ENCODE data around the gene H1-8.
"Not testable (repeated sequence)": the region's sequence is repeated elsewhere in the genome, so short reads cannot be mapped to it uniquely, and the experiment has no call there.

H1-8 gene

GRCh38 chr3:129515108-129515820 is 27.7 kb upstream of the H1-8 start:
- DNase-seq, result not testable (repeated sequence)

DNA sequence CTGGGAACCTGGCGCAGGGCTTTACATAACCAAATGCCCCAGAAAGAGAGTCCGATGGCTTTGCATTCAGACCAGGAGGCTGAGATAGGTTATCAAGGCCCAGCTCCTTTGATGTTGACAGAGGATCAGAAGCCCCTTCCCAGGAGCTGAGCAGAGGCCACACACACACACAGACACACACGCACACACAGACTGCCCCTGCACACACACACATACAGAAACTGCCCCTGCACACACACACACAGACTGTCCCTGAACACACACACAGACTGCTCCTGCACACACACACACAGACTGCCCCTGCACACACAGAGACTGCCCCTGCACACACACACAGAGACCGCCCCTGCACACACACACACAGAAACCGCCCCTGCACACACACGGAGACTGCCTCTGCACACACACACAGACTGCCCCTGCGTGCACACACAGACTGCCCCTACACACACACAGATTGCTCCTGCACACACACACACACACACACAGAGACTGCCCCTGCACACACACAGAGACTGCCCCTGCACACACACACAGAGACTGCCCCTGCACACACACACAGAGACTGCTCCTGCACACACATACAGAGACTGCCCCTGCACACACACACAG is 27.0 kb upstream of the H1-8 start:
- DNase-seq, result not testable (repeated sequence)

- no peak for DNase-seq
These were observed 25.5 kb upstream of the H1-8 start for GRCh38 chr3:129517516-129517915.

DNA sequence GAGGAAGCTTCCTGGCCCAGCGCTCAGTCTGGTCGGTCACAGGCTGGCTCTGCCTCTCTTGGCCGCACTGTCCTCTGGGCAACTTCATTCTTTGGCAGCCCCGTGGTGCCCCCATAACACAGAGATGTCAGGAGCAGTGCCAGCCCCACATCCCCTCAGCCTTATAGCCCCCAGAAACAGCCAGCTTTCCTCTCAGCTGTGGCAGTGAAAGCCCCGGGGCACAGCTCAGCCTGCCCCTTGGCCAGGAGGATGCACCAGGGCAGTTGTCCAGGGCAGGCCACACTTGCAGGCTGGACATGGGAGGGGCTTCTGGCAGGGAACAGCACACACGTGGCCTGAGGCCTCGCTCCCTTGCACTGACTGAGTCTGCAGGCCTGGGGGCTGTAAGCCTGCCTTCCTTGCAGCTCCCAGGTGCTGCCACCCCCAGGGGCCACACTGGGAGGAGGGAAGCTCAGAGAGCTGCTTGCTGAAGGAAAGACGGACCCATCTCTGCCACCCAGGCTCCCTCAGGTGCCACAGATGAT is 24.9 kb upstream of the H1-8 start:
- DNase-seq, result no peak

DNA sequence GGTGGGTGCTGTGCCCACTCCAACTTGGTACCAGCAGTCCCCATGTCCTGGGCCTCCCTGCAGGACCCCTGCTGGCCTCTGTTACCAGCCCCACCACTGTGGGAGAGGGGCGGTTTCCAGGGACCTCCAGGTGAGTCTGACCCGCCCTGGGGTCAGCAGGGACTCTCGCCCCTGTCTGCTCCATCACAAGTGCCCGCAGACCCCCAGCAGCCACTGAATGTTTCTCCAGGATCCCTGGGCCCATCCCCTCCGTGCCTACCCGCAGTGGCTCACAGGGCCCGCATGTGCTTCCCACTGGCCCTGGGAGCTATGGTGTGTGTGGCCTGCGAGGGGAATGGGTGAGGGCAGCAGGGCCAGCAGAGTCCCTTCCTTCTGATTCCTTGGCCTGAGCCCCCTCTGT is 24.4 kb upstream of the H1-8 start:
- DNase-seq, result no peak

DNA sequence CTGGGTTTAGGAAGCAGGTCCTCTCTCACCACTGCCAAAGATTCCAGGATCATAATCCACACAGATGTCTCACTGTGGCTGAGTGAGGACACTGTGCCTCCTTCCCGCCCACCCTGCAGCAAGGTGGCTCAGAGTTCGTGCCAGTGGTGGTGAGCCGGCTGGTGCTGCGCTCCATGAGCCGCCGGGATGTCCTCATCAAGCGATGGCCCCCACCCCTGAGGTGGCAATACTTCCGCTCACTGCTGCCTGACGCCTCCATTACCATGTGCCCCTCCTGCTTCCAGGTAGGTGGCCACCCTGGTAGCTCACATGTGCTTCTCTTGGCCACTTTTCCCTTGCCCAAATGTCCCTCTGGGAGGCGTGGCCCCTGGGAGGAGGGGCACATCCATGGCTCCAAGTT is 23.5 kb upstream of the H1-8 start:
- no peak for DNase-seq

GRCh38 chr3:129519896-129520715 is 22.9 kb upstream of the H1-8 start:
- DNase-seq, result no peak

GRCh38 chr3:129520960-129521359 is 22.0 kb upstream of the H1-8 start:
- no peak for DNase-seq

GRCh38 chr3:129521611-129522010 is 21.4 kb upstream of the H1-8 start:
- DNase-seq, result no peak

DNA sequence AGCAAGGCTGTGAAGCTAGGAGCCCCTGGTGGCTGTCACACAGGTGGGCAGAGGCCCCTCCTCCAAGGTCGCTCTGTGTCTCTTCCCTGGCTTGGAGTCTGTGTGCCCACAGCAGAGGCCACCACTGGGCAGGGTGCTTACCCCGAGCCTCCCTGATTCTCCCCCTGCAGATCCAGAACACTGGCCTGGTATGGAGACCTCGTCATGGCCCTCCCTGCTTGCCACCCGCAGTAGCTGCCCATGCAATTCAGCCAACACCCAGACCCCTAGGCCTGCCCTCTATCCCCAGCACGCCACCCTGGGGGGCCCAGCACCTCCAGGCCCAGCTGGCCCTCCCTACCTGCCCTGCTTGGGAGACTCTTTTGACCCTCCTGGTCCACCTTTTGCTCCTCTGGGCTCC is 20.0 kb upstream of the H1-8 start:
- no peak for DNase-seq

- no peak for DNase-seq
These were observed 18.9 kb upstream of the H1-8 start for GRCh38 chr3:129524081-129524480.

DNA sequence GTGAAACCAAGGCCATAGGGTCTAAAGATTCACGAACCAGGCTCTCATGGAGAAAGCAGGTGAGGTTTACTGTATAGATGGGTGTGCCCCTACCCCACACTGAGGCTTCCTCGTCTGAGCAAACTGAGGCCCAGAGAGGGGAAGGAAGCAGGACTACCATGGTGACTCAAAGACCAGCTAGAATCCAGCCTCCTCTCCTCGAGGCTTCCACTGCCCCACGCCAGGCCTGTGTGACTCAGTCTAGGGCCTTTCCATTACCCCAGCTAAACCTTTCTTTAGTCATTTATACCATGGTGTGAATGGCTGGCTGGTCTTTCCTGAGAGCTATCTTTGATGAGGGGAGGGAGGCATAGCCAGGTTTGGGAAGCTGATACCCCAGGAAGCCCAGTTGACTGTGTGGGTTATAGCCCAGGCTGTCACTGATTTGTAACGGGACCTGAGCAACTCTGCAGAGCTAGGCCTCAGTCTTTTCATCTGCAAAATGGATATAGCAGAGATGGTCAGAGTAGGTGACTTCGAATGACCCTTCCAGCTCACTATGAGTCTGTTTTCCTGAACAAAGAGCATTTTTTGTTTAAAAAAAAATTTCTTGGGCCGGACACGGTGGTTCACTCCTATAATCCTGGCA is 17.5 kb upstream of the H1-8 start:
- DNase-seq, result no peak

GRCh38 chr3:129526121-129526900 is 16.7 kb upstream of the H1-8 start:
- no peak for DNase-seq

DNA sequence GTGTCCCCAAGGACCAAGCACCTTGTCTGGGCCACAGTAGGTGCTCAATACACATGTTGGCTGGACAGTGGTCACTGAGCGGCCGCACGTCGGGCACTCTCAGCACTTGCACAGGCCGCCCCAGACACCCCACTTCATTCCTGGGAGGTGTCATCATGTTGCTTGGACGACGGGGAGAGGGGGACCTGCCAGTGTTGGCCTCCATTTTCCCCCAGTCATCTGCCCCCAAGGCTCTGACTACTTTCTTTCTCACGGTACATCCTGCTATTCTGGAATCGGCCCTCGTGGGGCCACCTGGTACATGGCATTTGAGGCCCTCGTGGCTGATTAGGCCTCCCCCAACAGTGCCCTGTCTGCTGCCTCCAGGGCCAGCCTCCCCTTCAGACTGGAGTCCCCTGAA is 15.7 kb upstream of the H1-8 start:
- no peak for DNase-seq

- no peak for DNase-seq
These were observed 14.3 kb upstream of the H1-8 start, which contains the start of gene RHO for GRCh38 chr3:129528589-129529100. RHO (plus strand) TSS chr3:129528639; CDS start chr3:129528734, 95 bp downstream.

DNA sequence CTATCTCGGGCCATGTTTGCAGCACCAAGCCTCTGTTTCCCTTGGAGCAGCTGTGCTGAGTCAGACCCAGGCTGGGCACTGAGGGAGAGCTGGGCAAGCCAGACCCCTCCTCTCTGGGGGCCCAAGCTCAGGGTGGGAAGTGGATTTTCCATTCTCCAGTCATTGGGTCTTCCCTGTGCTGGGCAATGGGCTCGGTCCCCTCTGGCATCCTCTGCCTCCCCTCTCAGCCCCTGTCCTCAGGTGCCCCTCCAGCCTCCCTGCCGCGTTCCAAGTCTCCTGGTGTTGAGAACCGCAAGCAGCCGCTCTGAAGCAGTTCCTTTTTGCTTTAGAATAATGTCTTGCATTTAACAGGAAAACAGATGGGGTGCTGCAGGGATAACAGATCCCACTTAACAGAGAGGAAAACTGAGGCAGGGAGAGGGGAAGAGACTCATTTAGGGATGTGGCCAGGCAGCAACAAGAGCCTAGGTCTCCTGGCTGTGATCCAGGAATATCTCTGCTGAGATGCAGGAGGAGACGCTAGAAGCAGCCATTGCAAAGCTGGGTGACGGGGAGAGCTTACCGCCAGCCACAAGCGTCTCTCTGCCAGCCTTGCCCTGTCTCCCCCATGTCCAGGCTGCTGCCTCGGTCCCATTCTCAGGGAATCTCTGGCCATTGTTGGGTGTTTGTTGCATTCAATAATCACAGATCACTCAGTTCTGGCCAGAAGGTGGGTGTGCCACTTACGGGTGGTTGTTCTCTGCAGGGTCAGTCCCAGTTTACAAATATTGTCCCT is 13.4 kb upstream of the H1-8 start:
- no peak for DNase-seq

DNA sequence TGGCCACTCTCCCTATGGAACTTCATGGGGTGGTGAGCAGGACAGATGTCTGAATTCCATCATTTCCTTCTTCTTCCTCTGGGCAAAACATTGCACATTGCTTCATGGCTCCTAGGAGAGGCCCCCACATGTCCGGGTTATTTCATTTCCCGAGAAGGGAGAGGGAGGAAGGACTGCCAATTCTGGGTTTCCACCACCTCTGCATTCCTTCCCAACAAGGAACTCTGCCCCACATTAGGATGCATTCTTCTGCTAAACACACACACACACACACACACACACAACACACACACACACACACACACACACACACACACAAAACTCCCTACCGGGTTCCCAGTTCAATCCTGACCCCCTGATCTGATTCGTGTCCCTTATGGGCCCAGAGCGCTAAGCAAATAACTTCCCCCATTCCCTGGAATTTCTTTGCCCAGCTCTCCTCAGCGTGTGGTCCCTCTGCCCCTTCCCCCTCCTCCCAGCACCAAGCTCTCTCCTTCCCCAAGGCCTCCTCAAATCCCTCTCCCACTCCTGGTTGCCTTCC is 12.7 kb upstream of the H1-8 start:
- DNase-seq, result no peak

DNA sequence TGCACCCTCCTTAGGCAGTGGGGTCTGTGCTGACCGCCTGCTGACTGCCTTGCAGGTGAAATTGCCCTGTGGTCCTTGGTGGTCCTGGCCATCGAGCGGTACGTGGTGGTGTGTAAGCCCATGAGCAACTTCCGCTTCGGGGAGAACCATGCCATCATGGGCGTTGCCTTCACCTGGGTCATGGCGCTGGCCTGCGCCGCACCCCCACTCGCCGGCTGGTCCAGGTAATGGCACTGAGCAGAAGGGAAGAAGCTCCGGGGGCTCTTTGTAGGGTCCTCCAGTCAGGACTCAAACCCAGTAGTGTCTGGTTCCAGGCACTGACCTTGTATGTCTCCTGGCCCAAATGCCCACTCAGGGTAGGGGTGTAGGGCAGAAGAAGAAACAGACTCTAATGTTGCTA is 12.2 kb upstream of the H1-8 start:
- DNase-seq, result no peak

DNA sequence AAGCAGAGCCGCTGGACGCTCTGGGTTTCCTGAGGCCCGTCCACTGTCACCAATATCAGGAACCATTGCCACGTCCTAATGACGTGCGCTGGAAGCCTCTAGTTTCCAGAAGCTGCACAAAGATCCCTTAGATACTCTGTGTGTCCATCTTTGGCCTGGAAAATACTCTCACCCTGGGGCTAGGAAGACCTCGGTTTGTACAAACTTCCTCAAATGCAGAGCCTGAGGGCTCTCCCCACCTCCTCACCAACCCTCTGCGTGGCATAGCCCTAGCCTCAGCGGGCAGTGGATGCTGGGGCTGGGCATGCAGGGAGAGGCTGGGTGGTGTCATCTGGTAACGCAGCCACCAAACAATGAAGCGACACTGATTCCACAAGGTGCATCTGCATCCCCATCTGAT is 11.3 kb upstream of the H1-8 start:
- DNase-seq, result no peak

- DNase-seq, result no peak
These were observed 10.7 kb upstream of the H1-8 start for GRCh38 chr3:129532261-129532660.

DNA sequence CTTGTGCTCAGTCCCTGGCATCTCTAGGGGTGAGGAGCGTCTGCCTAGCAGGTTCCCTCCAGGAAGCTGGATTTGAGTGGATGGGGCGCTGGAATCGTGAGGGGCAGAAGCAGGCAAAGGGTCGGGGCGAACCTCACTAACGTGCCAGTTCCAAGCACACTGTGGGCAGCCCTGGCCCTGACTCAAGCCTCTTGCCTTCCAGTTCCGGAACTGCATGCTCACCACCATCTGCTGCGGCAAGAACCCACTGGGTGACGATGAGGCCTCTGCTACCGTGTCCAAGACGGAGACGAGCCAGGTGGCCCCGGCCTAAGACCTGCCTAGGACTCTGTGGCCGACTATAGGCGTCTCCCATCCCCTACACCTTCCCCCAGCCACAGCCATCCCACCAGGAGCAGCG is 9.6 kb upstream of the H1-8 start:
- no peak for DNase-seq
